GM23338 (cell line): ENCODE results near the gene UEVLD. TPM values are rescaled to one million over a fixed set of nuclear protein-coding genes. Genes with fewer than 3 reads are reported as not detected.

Source experiments
- ATAC-seq: fragments of 200-7000 bp; cut with Tn5 transposase; 3 replicates; pipeline ENCODE4 v1.9.1; 2020
- DNase-seq: peaks from one replicate; pipeline ENCODE4 v3.0.0-alpha.2; 2015; ENCODE audit warnings: low spot score
- H2AFZ ChIP-seq: fragments of 200-600 bp; sonication (generic); 2 replicates; pipeline ENCODE4 v1.8.0; 2016; ENCODE audit warnings: antibody characterized with exemption, mild to moderate bottlenecking, moderate library complexity
- H3F3A ChIP-seq: fragments of 200-600 bp; sonication (generic); replicated peaks from 2 replicates; pipeline ENCODE4 v1.8.0; 2017; ENCODE audit warnings: antibody characterized with exemption, mixed run types, low read depth
- H3K27ac ChIP-seq: fragments of 200-600 bp; sonication (generic); 2 replicates; pipeline ENCODE4 v1.6.1; 2016; ENCODE audit warnings: low read depth
- H3K27me3 ChIP-seq: fragments of 200-600 bp; sonication (generic); 2 replicates; pipeline ENCODE4 v1.8.0; 2016; ENCODE audit warnings: mild to moderate bottlenecking, mixed run types, moderate library complexity; ENCODE audit not compliant: insufficient read depth
- H3K36me3 ChIP-seq: fragments of 200-600 bp; sonication (generic); 2 replicates; pipeline ENCODE4 v1.8.0; 2016; ENCODE audit warnings: mild to moderate bottlenecking; ENCODE audit not compliant: insufficient read depth
- H3K4me1 ChIP-seq: fragments of 200-600 bp; sonication (generic); 2 replicates; pipeline ENCODE4 v1.8.0; 2016; ENCODE audit warnings: mild to moderate bottlenecking, moderate library complexity; ENCODE audit not compliant: insufficient read depth
- H3K4me2 ChIP-seq: fragments of 200-600 bp; sonication (generic); 2 replicates; pipeline ENCODE4 v1.7.1; 2017; ENCODE audit warnings: mixed run types
- H3K4me3 ChIP-seq: fragments of 200-600 bp; sonication (generic); 2 replicates; pipeline ENCODE4 v1.6.1; 2016; ENCODE audit warnings: mixed run types
- H3K79me2 ChIP-seq: fragments of 200-600 bp; sonication (generic); replicated peaks from 2 replicates; pipeline ENCODE4 v1.8.0; 2017; ENCODE audit warnings: mild to moderate bottlenecking; ENCODE audit not compliant: insufficient read depth
- H3K9me2 ChIP-seq: fragments of 200-600 bp; sonication (generic); 2 replicates; pipeline ENCODE4 v1.8.0; 2017; ENCODE audit not compliant: insufficient read depth
- H4K20me1 ChIP-seq: fragments of 200-600 bp; sonication (generic); replicated peaks from 2 replicates; pipeline ENCODE4 v1.8.0; 2017; ENCODE audit warnings: mild to moderate bottlenecking; ENCODE audit not compliant: insufficient read depth
- H3K27ac Mint-ChIP-seq: 2 replicates; pipeline ENCODE4 v1.8.0; 2020; ENCODE audit warnings: inconsistent platforms, mild to moderate bottlenecking, moderate library complexity, mixed read lengths
- H3K27me3 Mint-ChIP-seq: 3 replicates; pipeline ENCODE4 v1.8.0; 2022; ENCODE audit warnings: low read depth, mild to moderate bottlenecking, moderate library complexity, mixed read lengths, inconsistent platforms; ENCODE audit not compliant: insufficient read depth, poor library complexity
- H3K36me3 Mint-ChIP-seq: 3 replicates; pipeline ENCODE4 v1.8.0; 2021; ENCODE audit warnings: low read depth, mild to moderate bottlenecking, inconsistent platforms, moderate library complexity, mixed read lengths
- H3K4me1 Mint-ChIP-seq: 3 replicates; pipeline ENCODE4 v1.8.0; 2020; ENCODE audit warnings: mild to moderate bottlenecking, inconsistent platforms, mixed read lengths
- H3K4me3 Mint-ChIP-seq: 3 replicates; pipeline ENCODE4 v1.8.0; 2021; ENCODE audit warnings: moderate library complexity, mild to moderate bottlenecking, inconsistent platforms, mixed read lengths
- H3K9me3 Mint-ChIP-seq: 3 replicates; pipeline ENCODE4 v1.8.0; 2020; ENCODE audit warnings: moderate library complexity, mild to moderate bottlenecking, inconsistent platforms, mixed read lengths
- CREB1 ChIP-seq: fragments of 250-450 bp; sonication (Bioruptor Pico); IDR thresholded peaks from 2 replicates; pipeline ENCODE4 v1.5.0; 2020; ENCODE audit warnings: low read depth, mild to moderate bottlenecking, moderate library complexity
- CTCF ChIP-seq, 2 experiments: fragments of 200-600 bp in 1 of 2; sonication (generic) in 1 of 2; conservative IDR thresholded peaks; 2 replicates each; pipeline versions ENCODE4 v1.5.1 to v1.6.1; 2016 to 2017; ENCODE audit warnings: antibody characterized with exemption in 2 of 2, low read depth in 2 of 2, mild to moderate bottlenecking in 2 of 2, moderate library complexity in 1 of 2
- EZH2phosphoT487 ChIP-seq: fragments of 200-600 bp; sonication (generic); IDR thresholded peaks from one replicate; pipeline ENCODE4 v1.8.1; 2018; ENCODE audit warnings: antibody characterized with exemption; ENCODE audit not compliant: unreplicated experiment
- JUNB ChIP-seq: IDR thresholded peaks from one replicate; pipeline ENCODE4 v1.6.1; 2016; ENCODE audit warnings: antibody characterized with exemption; ENCODE audit not compliant: unreplicated experiment
- POLR2AphosphoS5 ChIP-seq: IDR thresholded peaks from 2 replicates; pipeline ENCODE4 v1.6.1; 2016; ENCODE audit warnings: antibody characterized with exemption, low read depth
- STAT1 ChIP-seq: IDR thresholded peaks from one replicate; pipeline ENCODE4 v1.6.1; 2016; ENCODE audit warnings: antibody characterized with exemption; ENCODE audit not compliant: unreplicated experiment
- ZNF114 ChIP-seq: fragments of 250-450 bp; sonication (Bioruptor Pico); IDR thresholded peaks from 2 replicates; pipeline ENCODE4 v1.5.0; 2020; ENCODE audit warnings: mild to moderate bottlenecking, moderate library complexity
- ZNF331 ChIP-seq: fragments of 250-450 bp; sonication (Bioruptor Pico); IDR thresholded peaks from 2 replicates; pipeline ENCODE4 v1.5.0; 2020; ENCODE audit warnings: low read depth, mild to moderate bottlenecking, moderate library complexity
- polyA plus RNA-seq: library from polyadenylated mRNA; unstranded; fragments of >200 nt; fragmentation: Nextera tagmentation; extraction: Ambion mirVana; gene quantifications from 2 replicates; pipeline ENCODE4 v1.2.1, GENCODE V29; 2016
- total RNA-seq: library from RNA; depleted of rRNA; stranded (reverse); fragments of >200 nt; shearing (Covaris generic); gene quantifications from 2 replicates; pipeline ENCODE4 v1.2.3, GENCODE V29; 2014
- TF ChIP-seq, protein P1 (sequence below): IDR thresholded peaks from 2 replicates; pipeline ENCODE4 v1.6.1; 2016; ENCODE audit warnings: antibody characterized with exemption
- TF ChIP-seq, protein P2 (sequence below): IDR thresholded peaks from one replicate; pipeline ENCODE4 v1.6.1; 2018; ENCODE audit warnings: antibody characterized with exemption; ENCODE audit not compliant: unreplicated experiment
- TF ChIP-seq, protein P3 (sequence below): fragments of 250-450 bp; sonication (Bioruptor Pico); IDR thresholded peaks from 2 replicates; pipeline ENCODE4 v1.5.0; 2020; ENCODE audit warnings: mild to moderate bottlenecking, moderate library complexity

Gene UEVLD
- total and polyA plus RNA-seq, 2 experiments from 2014 or later, result 10.2 to 11.8 TPM

GRCh38 chr11:18633256-18634139, 45.0 kb upstream of the UEVLD start (continued):
- TF ChIP-seq ZNF114 (CRISPR knock-in tag), result no peak
- no peak for TF ChIP-seq EZH2phosphoT487
- no peak for TF ChIP-seq CREB1 (CRISPR knock-in tag)
- no peak for TF ChIP-seq STAT1
- no peak for TF ChIP-seq JUNB

GRCh38 chr11:18632841-18633240, 44.3 kb upstream of the UEVLD start:
- H3K27ac ChIP-seq, result no peak overlapping the region
- H3K79me2 ChIP-seq, result peaks cover 62% of the 10 kb centered on the region
- H3K27me3 ChIP-seq, result no peaks in the 10 kb centered on the region
- Mint-ChIP-seq H3K27ac (no peak overlapping the region), H3K4me3 (peak overlapping the region; percentile 99), H3K27me3 (peaks cover 8% of the 10 kb centered on the region), H3K36me3 (no peaks in the 10 kb centered on the region), H3K9me3 (peaks cover 2% of the 10 kb centered on the region; the same call in 1 of the 3 replicates), H3K4me1 (peaks cover 9% of the 10 kb centered on the region; the same call in 2 of the 3 replicates)
- DNase-seq (no peak), ATAC-seq (no peak)
- no peaks in the 10 kb centered on the region for H3K36me3 ChIP-seq
- peaks cover 11% of the 10 kb centered on the region; the same call in 1 of the 2 replicates for H4K20me1 ChIP-seq
- no peak overlapping the region for H2AFZ ChIP-seq
- peak overlapping the region; percentile 98 for H3K4me2 ChIP-seq
- peaks cover 13% of the 10 kb centered on the region for H3K4me1 ChIP-seq
- no peaks in the 10 kb centered on the region for H3K9me2 ChIP-seq
- no peaks in the 10 kb centered on the region for H3F3A ChIP-seq
- peak overlapping the region; percentile 96 for H3K4me3 ChIP-seq
- TF ChIP-seq, protein P1, sequence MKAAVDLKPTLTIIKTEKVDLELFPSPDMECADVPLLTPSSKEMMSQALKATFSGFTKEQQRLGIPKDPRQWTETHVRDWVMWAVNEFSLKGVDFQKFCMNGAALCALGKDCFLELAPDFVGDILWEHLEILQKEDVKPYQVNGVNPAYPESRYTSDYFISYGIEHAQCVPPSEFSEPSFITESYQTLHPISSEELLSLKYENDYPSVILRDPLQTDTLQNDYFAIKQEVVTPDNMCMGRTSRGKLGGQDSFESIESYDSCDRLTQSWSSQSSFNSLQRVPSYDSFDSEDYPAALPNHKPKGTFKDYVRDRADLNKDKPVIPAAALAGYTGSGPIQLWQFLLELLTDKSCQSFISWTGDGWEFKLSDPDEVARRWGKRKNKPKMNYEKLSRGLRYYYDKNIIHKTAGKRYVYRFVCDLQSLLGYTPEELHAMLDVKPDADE, result no peak
- TF ChIP-seq CTCF (conservative IDR thresholded peaks at IDR 0.05; ENCODE audit: low read depth in 2 of 2) (no peak), CREB1 (CRISPR knock-in tag) (no peak), POLR2AphosphoS5 (no peak), JUNB (no peak), STAT1 (no peak), ZNF331 (CRISPR knock-in tag) (no peak), ZNF114 (CRISPR knock-in tag) (no peak)
- TF ChIP-seq, protein P2, sequence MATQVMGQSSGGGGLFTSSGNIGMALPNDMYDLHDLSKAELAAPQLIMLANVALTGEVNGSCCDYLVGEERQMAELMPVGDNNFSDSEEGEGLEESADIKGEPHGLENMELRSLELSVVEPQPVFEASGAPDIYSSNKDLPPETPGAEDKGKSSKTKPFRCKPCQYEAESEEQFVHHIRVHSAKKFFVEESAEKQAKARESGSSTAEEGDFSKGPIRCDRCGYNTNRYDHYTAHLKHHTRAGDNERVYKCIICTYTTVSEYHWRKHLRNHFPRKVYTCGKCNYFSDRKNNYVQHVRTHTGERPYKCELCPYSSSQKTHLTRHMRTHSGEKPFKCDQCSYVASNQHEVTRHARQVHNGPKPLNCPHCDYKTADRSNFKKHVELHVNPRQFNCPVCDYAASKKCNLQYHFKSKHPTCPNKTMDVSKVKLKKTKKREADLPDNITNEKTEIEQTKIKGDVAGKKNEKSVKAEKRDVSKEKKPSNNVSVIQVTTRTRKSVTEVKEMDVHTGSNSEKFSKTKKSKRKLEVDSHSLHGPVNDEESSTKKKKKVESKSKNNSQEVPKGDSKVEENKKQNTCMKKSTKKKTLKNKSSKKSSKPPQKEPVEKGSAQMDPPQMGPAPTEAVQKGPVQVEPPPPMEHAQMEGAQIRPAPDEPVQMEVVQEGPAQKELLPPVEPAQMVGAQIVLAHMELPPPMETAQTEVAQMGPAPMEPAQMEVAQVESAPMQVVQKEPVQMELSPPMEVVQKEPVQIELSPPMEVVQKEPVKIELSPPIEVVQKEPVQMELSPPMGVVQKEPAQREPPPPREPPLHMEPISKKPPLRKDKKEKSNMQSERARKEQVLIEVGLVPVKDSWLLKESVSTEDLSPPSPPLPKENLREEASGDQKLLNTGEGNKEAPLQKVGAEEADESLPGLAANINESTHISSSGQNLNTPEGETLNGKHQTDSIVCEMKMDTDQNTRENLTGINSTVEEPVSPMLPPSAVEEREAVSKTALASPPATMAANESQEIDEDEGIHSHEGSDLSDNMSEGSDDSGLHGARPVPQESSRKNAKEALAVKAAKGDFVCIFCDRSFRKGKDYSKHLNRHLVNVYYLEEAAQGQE, result no peak
- TF ChIP-seq, protein P3, sequence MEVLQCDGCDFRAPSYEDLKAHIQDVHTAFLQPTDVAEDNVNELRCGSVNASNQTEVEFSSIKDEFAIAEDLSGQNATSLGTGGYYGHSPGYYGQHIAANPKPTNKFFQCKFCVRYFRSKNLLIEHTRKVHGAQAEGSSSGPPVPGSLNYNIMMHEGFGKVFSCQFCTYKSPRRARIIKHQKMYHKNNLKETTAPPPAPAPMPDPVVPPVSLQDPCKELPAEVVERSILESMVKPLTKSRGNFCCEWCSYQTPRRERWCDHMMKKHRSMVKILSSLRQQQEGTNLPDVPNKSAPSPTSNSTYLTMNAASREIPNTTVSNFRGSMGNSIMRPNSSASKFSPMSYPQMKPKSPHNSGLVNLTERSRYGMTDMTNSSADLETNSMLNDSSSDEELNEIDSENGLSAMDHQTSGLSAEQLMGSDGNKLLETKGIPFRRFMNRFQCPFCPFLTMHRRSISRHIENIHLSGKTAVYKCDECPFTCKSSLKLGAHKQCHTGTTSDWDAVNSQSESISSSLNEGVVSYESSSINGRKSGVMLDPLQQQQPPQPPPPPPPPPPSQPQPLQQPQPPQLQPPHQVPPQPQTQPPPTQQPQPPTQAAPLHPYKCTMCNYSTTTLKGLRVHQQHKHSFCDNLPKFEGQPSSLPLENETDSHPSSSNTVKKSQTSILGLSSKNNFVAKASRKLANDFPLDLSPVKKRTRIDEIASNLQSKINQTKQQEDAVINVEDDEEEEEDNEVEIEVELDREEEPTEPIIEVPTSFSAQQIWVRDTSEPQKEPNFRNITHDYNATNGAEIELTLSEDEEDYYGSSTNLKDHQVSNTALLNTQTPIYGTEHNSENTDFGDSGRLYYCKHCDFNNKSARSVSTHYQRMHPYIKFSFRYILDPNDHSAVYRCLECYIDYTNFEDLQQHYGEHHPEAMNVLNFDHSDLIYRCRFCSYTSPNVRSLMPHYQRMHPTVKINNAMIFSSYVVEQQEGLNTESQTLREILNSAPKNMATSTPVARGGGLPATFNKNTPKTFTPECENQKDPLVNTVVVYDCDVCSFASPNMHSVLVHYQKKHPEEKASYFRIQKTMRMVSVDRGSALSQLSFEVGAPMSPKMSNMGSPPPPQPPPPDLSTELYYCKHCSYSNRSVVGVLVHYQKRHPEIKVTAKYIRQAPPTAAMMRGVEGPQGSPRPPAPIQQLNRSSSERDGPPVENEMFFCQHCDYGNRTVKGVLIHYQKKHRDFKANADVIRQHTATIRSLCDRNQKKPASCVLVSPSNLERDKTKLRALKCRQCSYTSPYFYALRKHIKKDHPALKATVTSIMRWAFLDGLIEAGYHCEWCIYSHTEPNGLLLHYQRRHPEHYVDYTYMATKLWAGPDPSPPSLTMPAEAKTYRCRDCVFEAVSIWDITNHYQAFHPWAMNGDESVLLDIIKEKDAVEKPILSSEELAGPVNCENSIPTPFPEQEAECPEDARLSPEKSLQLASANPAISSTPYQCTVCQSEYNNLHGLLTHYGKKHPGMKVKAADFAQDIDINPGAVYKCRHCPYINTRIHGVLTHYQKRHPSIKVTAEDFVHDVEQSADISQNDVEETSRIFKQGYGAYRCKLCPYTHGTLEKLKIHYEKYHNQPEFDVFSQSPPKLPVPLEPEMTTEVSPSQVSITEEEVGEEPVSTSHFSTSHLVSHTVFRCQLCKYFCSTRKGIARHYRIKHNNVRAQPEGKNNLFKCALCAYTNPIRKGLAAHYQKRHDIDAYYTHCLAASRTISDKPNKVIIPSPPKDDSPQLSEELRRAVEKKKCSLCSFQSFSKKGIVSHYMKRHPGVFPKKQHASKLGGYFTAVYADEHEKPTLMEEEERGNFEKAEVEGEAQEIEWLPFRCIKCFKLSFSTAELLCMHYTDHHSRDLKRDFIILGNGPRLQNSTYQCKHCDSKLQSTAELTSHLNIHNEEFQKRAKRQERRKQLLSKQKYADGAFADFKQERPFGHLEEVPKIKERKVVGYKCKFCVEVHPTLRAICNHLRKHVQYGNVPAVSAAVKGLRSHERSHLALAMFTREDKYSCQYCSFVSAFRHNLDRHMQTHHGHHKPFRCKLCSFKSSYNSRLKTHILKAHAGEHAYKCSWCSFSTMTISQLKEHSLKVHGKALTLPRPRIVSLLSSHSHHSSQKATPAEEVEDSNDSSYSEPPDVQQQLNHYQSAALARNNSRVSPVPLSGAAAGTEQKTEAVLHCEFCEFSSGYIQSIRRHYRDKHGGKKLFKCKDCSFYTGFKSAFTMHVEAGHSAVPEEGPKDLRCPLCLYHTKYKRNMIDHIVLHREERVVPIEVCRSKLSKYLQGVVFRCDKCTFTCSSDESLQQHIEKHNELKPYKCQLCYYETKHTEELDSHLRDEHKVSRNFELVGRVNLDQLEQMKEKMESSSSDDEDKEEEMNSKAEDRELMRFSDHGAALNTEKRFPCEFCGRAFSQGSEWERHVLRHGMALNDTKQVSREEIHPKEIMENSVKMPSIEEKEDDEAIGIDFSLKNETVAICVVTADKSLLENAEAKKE (CRISPR knock-in tag), result no peak
